Measurements from ENCODE around the gene RELB.

DNA sequence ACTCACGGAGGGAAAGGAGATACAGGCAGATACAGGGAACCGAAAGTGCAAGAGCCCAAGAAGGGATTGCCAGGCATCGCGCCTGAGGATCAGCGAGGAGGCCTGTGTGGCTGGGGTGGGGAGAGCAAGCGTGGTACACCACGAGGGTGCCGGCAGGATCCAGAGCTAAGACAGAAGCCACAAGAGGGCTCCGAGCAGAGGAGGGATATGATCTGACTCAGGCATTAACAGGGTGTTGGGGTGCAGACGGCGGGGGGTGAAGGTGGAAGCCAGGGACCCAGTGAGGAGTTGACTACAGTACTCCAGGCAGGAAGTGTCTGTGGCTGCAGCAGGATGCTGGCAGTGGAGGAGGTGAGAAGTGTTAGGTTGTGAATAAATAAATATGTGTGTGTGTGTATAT lies 86.3 kb downstream of the RELB start:
- TF ChIP-seq, protein P1, sequence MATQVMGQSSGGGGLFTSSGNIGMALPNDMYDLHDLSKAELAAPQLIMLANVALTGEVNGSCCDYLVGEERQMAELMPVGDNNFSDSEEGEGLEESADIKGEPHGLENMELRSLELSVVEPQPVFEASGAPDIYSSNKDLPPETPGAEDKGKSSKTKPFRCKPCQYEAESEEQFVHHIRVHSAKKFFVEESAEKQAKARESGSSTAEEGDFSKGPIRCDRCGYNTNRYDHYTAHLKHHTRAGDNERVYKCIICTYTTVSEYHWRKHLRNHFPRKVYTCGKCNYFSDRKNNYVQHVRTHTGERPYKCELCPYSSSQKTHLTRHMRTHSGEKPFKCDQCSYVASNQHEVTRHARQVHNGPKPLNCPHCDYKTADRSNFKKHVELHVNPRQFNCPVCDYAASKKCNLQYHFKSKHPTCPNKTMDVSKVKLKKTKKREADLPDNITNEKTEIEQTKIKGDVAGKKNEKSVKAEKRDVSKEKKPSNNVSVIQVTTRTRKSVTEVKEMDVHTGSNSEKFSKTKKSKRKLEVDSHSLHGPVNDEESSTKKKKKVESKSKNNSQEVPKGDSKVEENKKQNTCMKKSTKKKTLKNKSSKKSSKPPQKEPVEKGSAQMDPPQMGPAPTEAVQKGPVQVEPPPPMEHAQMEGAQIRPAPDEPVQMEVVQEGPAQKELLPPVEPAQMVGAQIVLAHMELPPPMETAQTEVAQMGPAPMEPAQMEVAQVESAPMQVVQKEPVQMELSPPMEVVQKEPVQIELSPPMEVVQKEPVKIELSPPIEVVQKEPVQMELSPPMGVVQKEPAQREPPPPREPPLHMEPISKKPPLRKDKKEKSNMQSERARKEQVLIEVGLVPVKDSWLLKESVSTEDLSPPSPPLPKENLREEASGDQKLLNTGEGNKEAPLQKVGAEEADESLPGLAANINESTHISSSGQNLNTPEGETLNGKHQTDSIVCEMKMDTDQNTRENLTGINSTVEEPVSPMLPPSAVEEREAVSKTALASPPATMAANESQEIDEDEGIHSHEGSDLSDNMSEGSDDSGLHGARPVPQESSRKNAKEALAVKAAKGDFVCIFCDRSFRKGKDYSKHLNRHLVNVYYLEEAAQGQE (IDR thresholded peaks at IDR 0.05; ENCODE audit: insufficient read depth in 1 of 2, low read depth in 2 of 2, low read length in 2 of 2) = no peak
- TF ChIP-seq SIN3A (IDR thresholded peaks at IDR 0.05; ENCODE audit: borderline replicate concordance, insufficient read depth, low read length) (no peak), TAF1 (IDR thresholded peaks at IDR 0.05; ENCODE audit: borderline replicate concordance, insufficient read depth, low read length) (no peak), POLR2AphosphoS5 (IDR thresholded peaks at IDR 0.05; ENCODE audit: low read depth, low read length) (no peak), FOXP2 (optimal IDR thresholded peaks at IDR 0.05; ENCODE audit: borderline replicate concordance, extremely low read depth, extremely low read length, insufficient read depth) (no peak)

All from PFSK-1 (cell line).